H1 (cell line): ENCODE results near the gene SNRK. TPM values are rescaled to one million over a fixed set of nuclear protein-coding genes. Genes with fewer than 3 reads are reported as not detected.

ENCODE experiments used
- CTCF ChIA-PET: fragments of 300-600 bp; sonication (Branson Sonifier 250); formaldehyde crosslinking; loops from one replicate; lab custom pipeline; 2021; ENCODE audit not compliant: partially characterized antibody; lab: Charles Lee
- POLR2A ChIA-PET: fragments of 300-600 bp; sonication (Branson Sonifier 250); formaldehyde crosslinking; loops from one replicate; lab custom pipeline; 2021; ENCODE audit warnings: inconsistent platforms; ENCODE audit not compliant: partially characterized antibody; lab: Charles Lee
- DNase-seq, 2 experiments: peaks; one replicate each; pipeline versions ENCODE4 v3.0.0 to v3.0.0-alpha.2; 2010 to 2022; ENCODE audit warnings: low spot score in 2 of 2, low read depth in 1 of 2, mixed read lengths in 1 of 2
- FAIRE-seq: peaks from 2 replicates; lab custom pipeline; 2011; peaks lifted over from hg19 to GRCh38; lab: Jason Lieb, UNC
- H2AFZ ChIP-seq: 2 replicates; pipeline ENCODE4 v1.8.1; 2012; ENCODE audit warnings: low read length, inconsistent platforms
- H2AK5ac ChIP-seq: 2 replicates; pipeline ENCODE4 v1.6.1; 2013; ENCODE audit warnings: low read depth, low read length
- H2BK120ac ChIP-seq: replicated peaks from 2 replicates; pipeline ENCODE3; 2013; ENCODE audit warnings: low read depth, low read length, inconsistent platforms
- H2BK12ac ChIP-seq: 2 replicates; pipeline ENCODE4 v1.6.1; 2013; ENCODE audit warnings: low read depth, low read length
- H2BK15ac ChIP-seq: 2 replicates; pipeline ENCODE4 v1.6.1; 2013; ENCODE audit warnings: low read length
- H2BK20ac ChIP-seq: 2 replicates; pipeline ENCODE4 v1.6.1; 2013; ENCODE audit warnings: low read length
- H2BK5ac ChIP-seq: 2 replicates; pipeline ENCODE4 v1.6.1; 2013; ENCODE audit warnings: low read depth, low read length
- H3K14ac ChIP-seq: 2 replicates; pipeline ENCODE4 v1.6.1; 2013; ENCODE audit warnings: inconsistent platforms; ENCODE audit not compliant: insufficient read length
- H3K18ac ChIP-seq: 2 replicates; pipeline ENCODE4 v1.6.1; 2013; ENCODE audit warnings: low read length; ENCODE audit errors: extremely low read depth
- H3K23ac ChIP-seq: 2 replicates; pipeline ENCODE4 v1.6.1; 2013; ENCODE audit warnings: inconsistent platforms; ENCODE audit not compliant: insufficient read length
- H3K23me2 ChIP-seq: 2 replicates; pipeline ENCODE4 v1.6.1; 2013; ENCODE audit warnings: low read depth, low read length
- H3K27ac ChIP-seq: 2 replicates; pipeline ENCODE4 v1.6.1; 2011; ENCODE audit warnings: low read depth, low read length, inconsistent platforms
- H3K27me3 ChIP-seq, 4 experiments: replicated peaks in 1 of 4; 1 replicate in 1 of 4; 2 replicates in 3 of 4; pipeline versions ENCODE4 v1.6.1 to v1.8.1; 2011 to 2013; ENCODE audit warnings: low read length in 3 of 4, mild to moderate bottlenecking in 3 of 4, inconsistent platforms in 2 of 4, mixed read lengths in 2 of 4, moderate library complexity in 1 of 4; ENCODE audit not compliant: control insufficient read depth in 3 of 4, insufficient read depth in 3 of 4; ENCODE audit errors: extremely low read depth in 1 of 4
- H3K36me3 ChIP-seq, 4 experiments: 2 replicates each; pipeline versions ENCODE4 v1.6.1 to v1.8.1; 2011 to 2013; ENCODE audit warnings: mild to moderate bottlenecking in 4 of 4, low read length in 3 of 4, moderate library complexity in 2 of 4, control low read depth in 1 of 4, inconsistent platforms in 1 of 4; ENCODE audit not compliant: insufficient read depth in 4 of 4, control insufficient read depth in 2 of 4
- H3K4ac ChIP-seq: replicated peaks from 2 replicates; pipeline ENCODE3; 2013; ENCODE audit warnings: low read length, low read depth, mixed read lengths, inconsistent platforms; ENCODE audit not compliant: insufficient read length
- H3K4me1 ChIP-seq, 4 experiments: replicated peaks in 1 of 4; 1 replicate in 1 of 4; 2 replicates in 3 of 4; pipeline versions ENCODE4 v1.6.1 to v1.8.1; 2011 to 2013; ENCODE audit warnings: low read length in 3 of 4, inconsistent platforms in 2 of 4, mixed read lengths in 1 of 4; ENCODE audit not compliant: insufficient read depth in 4 of 4, control insufficient read depth in 3 of 4
- H3K4me2 ChIP-seq, 2 experiments: 2 replicates each; pipeline versions ENCODE4 v1.6.1 to v1.8.1; 2011 to 2013; ENCODE audit warnings: low read depth in 2 of 2, low read length in 2 of 2, control low read depth in 1 of 2, inconsistent platforms in 1 of 2, mild to moderate bottlenecking in 1 of 2; ENCODE audit not compliant: insufficient read depth in 1 of 2
- H3K4me3 ChIP-seq, 4 experiments: fragments of 200-600, 300-600 bp in 1 of 4; sonication (generic), shearing (Covaris generic), sonication (Bioruptor Twin) in 1 of 4; 2 replicates each; pipeline versions ENCODE4 v1.5.1 to v1.8.1; 2011 to 2016; ENCODE audit warnings: low read length in 4 of 4, low read depth in 3 of 4, control low read depth in 2 of 4, inconsistent platforms in 2 of 4, mild to moderate bottlenecking in 2 of 4, mixed read lengths in 1 of 4, moderate library complexity in 1 of 4; ENCODE audit not compliant: insufficient read depth in 2 of 4; ENCODE audit errors: extremely low read depth in 1 of 4
- H3K56ac ChIP-seq: replicated peaks from 2 replicates; pipeline ENCODE3; 2013; ENCODE audit warnings: low read depth, mild to moderate bottlenecking, mixed read lengths, low read length, inconsistent platforms; ENCODE audit not compliant: insufficient read length
- H3K79me1 ChIP-seq: 2 replicates; pipeline ENCODE4 v1.6.1; 2013; ENCODE audit warnings: low read depth, low read length, control low read depth
- H3K79me2 ChIP-seq, 2 experiments: 2 replicates each; pipeline versions ENCODE4 v1.6.1 to v1.8.1; 2012 to 2013; ENCODE audit warnings: low read length in 2 of 2, mild to moderate bottlenecking in 2 of 2, inconsistent platforms in 1 of 2; ENCODE audit not compliant: insufficient read depth in 2 of 2, control insufficient read depth in 1 of 2
- H3K9ac ChIP-seq, 4 experiments: replicated peaks in 1 of 4; 1 replicate in 1 of 4; 2 replicates in 3 of 4; pipeline versions ENCODE4 v1.6.1 to v1.8.1; 2011 to 2013; ENCODE audit warnings: low read depth in 3 of 4, low read length in 3 of 4, control low read depth in 2 of 4, mild to moderate bottlenecking in 2 of 4, moderate library complexity in 2 of 4, inconsistent platforms in 1 of 4; ENCODE audit errors: extremely low read depth in 1 of 4
- H3K9me3 ChIP-seq, 2 experiments: 2 replicates each; pipeline versions ENCODE4 v1.6.1 to v1.8.1; 2012 to 2013; ENCODE audit warnings: mild to moderate bottlenecking in 2 of 2, moderate library complexity in 2 of 2, control low read depth in 1 of 2, inconsistent platforms in 1 of 2, low read depth in 1 of 2, low read length in 1 of 2, mixed read lengths in 1 of 2; ENCODE audit not compliant: insufficient read depth in 2 of 2
- H4K20me1 ChIP-seq, 2 experiments: replicated peaks in 1 of 2; 2 replicates each; pipeline versions ENCODE3 to v1.8.1; 2011 to 2013; ENCODE audit warnings: inconsistent platforms in 2 of 2, low read length in 2 of 2, mild to moderate bottlenecking in 1 of 2; ENCODE audit not compliant: insufficient read depth in 2 of 2, control insufficient read depth in 1 of 2
- H4K5ac ChIP-seq: 2 replicates; pipeline ENCODE4 v1.6.1; 2013; ENCODE audit warnings: low read length, low read depth, mixed read lengths, inconsistent platforms; ENCODE audit not compliant: insufficient read length
- H4K8ac ChIP-seq: 2 replicates; pipeline ENCODE4 v1.8.0; 2013; ENCODE audit warnings: mild to moderate bottlenecking, moderate library complexity, low read length, inconsistent platforms; ENCODE audit not compliant: insufficient read depth; ENCODE audit errors: extremely low read depth
- H4K91ac ChIP-seq: replicated peaks from 2 replicates; pipeline ENCODE3; 2013; ENCODE audit warnings: low read length, mixed read lengths, inconsistent platforms; ENCODE audit not compliant: insufficient read length
- TAF1 ChIP-seq: IDR thresholded peaks from 2 replicates; pipeline ENCODE4 v1.6.1; 2011; ENCODE audit warnings: mild to moderate bottlenecking, low read depth, low read length
- WGBS, 2 experiments: shearing (Covaris generic) in 1 of 2; methylation state at CpG; one replicate each; pipeline versions ENCODE4 v1.1.6 to v1.1.7; 2013 to 2015; ENCODE audit warnings: low lambda C conversion rate in 2 of 2, mixed read lengths in 2 of 2, inconsistent platforms in 1 of 2, low coverage in 1 of 2, missing lambda C conversion rate in 1 of 2; ENCODE audit not compliant: insufficient replicate concordance in 2 of 2, insufficient coverage in 1 of 2, insufficient read length in 1 of 2; ENCODE audit errors: extremely low coverage in 1 of 2, missing lambda C conversion rate in 1 of 2; 5-methylcytosine and 5-hydroxymethylcytosine counted together
- polyA plus RNA-seq, 7 experiments: library from polyadenylated mRNA; depleted of rRNA in 3 of 7; stranded (reverse) in 5 of 7; unstranded in 2 of 7; fragments of >200 nt in 5 of 7; fragments of 200-250 nt in 2 of 7; gene quantifications; 1 replicate in 5 of 7; 2 replicates in 1 of 7; 4 replicates in 1 of 7; pipeline versions ENCODE4 v1.2.1 to v1.2.3, GENCODE V29; 2011 to 2013; ENCODE audit warnings: missing spikeins in 2 of 7, mixed read lengths in 2 of 7
- total RNA-seq: library from RNA; stranded (reverse); fragmentation: NEBNext Ultra II Directional; extraction: Animal tissue kit (Norgen Biotek cat#: 25700); gene quantifications from 2 replicates; pipeline ENCODE4 v1.2.1, GENCODE V29; 2021

The SNRK gene
- total and polyA plus RNA-seq, 2 of the 8 experiments (the other 6 are each of a cell fraction or from before 2014, with no cell fraction given): 4.4 to 11.7 TPM

GRCh38 chr3:43259626-43260025 lies 26.7 kb upstream of the SNRK start:
- Histone ChIP-seq H3K79me2 (no peaks in the 10 kb centered on the region), H2BK120ac (no peak overlapping the region), H3K79me1 (no peaks in the 10 kb centered on the region), H3K56ac (no peak overlapping the region), H3K4me1 (peaks cover 0 to 3% (median 0%) of the 10 kb centered on the region in 4 experiments; a peak in 1 of 7 replicates), H3K27me3 (no peaks in the 10 kb centered on the region; a peak in 1 of 7 replicates), H4K5ac (no peak overlapping the region), H2BK20ac (no peak overlapping the region), H2AK5ac (no peak overlapping the region), H2BK5ac (no peak overlapping the region), H3K4ac (no peak overlapping the region), H3K23me2 (no peaks in the 10 kb centered on the region), H4K20me1 (no peaks in the 10 kb centered on the region), H2AFZ (no peak overlapping the region), H2BK15ac (no peak overlapping the region), H3K14ac (no peak overlapping the region), H2BK12ac (no peak overlapping the region), H3K23ac (no peak overlapping the region), H4K8ac (no peak overlapping the region), H3K27ac (no peak overlapping the region), H3K4me2 (no peak overlapping the region), H3K9ac (no peak overlapping the region), H4K91ac (no peak overlapping the region), H3K36me3 (no peaks in the 10 kb centered on the region), H3K9me3 (no peaks in the 10 kb centered on the region), H3K18ac (no peak overlapping the region), H3K4me3 (no peak overlapping the region)
- POLR2A ChIA-PET: no interaction called here
- DNase-seq (no peak), FAIRE-seq (no peak)
- CTCF ChIA-PET: no interaction called here
- 100% methylated on average over 2 of the region's 2 CpGs; no CpG with 5 or more reads in 1 of the 2 experiments for WGBS, 2 experiments
- TF ChIP-seq TAF1: no peak
